Activated effector memory CD4-positive, alpha-beta T cell treated with Interleukin-2 at 50 U/mL for 16 hours (primary cell): ENCODE data around the gene PMF1.
"Not testable (repeated sequence)": the region's sequence is repeated elsewhere in the genome, so short reads cannot be mapped to it uniquely, and the experiment has no call there.

ENCODE experiments used
- DNase-seq: peaks from one replicate; pipeline ENCODE4 v3.0.0-alpha.2; 2020

Gene PMF1, protein sequence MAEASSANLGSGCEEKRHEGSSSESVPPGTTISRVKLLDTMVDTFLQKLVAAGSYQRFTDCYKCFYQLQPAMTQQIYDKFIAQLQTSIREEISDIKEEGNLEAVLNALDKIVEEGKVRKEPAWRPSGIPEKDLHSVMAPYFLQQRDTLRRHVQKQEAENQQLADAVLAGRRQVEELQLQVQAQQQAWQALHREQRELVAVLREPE

DNA sequence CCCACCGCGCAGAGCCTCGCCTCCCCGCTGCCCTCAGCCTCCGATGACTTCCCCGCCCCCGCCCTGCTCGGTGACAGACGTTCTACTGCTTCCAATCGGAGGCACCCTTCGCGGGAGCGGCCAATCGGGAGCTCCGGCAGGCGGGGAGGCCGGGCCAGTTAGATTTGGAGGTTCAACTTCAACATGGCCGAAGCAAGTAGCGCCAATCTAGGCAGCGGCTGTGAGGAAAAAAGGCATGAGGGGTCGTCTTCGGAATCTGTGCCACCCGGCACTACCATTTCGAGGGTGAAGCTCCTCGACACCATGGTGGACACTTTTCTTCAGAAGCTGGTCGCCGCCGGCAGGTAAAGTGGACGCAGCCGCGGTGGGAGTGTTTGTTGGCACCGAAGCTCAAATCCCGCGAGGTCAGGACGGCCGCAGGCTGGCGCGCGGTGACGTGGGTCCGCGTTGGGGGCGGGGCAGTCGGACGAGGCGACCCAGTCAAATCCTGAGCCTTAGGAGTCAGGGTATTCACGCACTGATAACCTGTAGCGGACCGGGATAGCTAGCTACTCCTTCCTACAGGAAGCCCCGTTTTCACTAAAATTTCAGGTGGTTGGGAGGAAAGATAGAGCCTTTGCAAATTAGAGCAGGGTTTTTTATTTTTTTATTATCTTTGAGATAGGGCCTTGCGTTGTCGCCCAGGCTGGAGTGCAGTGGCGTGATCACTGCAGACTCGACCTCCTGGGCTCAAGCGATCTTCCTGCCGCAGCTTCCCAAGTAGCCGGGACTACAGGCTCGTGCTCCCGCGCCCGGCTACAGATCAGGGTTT lies at the start of gene PMF1:
Gene PMF1, plus strand, starts transcription at position 175 of the 811 bp plus-strand sequence. Its CDS starts 9 bp downstream, at position 184.
- peak; percentile 91 for DNase-seq

DNA sequence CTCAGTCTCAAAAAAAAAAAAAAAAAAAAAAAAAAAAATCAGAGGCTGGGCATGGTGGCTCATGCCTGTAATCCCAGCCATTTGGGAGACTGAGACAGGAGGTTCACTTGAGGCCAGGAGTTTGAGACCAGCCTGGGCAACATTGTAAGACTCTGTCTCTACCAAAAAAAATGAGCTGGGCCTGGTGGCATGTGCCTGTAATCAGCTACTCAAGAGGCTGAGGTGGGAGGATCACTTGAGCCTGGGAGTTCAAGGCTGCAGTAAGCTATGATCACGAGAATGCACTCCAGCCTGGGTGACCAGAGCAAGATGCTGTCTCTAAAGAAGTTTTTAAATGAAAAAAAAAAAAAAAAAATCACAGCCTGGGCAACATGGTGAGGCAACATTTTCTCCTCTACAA lies 49.1 kb upstream of the PMF1 start:
- DNase-seq: no peak

- DNase-seq: no peak
Observed at GRCh38 chr1:156164125-156164831, 48.5 kb upstream of the PMF1 start.

- DNase-seq: no peak
Observed at GRCh38 chr1:156165083-156165482, 47.7 kb upstream of the PMF1 start.

DNA sequence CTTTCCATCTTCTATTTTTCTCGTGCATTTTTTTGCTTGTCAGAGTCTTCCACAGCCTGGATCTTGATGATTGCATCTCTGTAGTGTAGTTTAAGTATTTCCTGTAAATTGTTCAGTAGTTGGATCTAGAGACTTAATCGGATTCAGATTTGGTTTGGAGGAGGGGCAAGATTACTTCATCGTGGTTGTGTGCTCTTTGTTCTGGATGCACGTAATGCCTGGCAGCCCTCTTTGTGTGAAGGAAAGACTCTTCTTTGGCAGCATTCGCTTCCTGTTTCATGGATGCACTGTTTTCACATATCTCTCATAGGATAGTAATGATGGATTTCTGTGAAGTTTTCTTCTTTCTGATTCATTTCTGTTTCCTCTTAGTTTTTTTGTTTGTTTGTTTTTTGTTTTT lies 45.3 kb upstream of the PMF1 start:
- no peak for DNase-seq

- DNase-seq: no peak
Observed at GRCh38 chr1:156172696-156173470, 39.9 kb upstream of the PMF1 start.

DNA sequence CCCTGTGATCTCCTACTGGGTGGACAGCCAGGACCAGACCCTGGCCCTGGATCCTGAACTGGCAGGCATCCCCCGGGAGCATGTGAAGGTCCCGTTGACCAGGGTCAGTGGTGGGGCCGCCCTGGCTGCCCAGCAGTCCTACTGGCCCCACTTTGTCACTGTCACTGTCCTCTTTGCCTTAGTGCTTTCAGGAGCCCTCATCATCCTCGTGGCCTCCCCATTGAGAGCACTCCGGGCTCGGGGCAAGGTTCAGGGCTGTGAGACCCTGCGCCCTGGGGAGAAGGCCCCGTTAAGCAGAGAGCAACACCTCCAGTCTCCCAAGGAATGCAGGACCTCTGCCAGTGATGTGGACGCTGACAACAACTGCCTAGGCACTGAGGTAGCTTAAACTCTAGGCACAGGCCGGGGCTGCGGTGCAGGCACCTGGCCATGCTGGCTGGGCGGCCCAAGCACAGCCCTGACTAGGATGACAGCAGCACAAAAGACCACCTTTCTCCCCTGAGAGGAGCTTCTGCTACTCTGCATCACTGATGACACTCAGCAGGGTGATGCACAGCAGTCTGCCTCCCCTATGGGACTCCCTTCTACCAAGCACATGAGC lies 36.1 kb upstream of the PMF1 start:
- no peak for DNase-seq

DNA sequence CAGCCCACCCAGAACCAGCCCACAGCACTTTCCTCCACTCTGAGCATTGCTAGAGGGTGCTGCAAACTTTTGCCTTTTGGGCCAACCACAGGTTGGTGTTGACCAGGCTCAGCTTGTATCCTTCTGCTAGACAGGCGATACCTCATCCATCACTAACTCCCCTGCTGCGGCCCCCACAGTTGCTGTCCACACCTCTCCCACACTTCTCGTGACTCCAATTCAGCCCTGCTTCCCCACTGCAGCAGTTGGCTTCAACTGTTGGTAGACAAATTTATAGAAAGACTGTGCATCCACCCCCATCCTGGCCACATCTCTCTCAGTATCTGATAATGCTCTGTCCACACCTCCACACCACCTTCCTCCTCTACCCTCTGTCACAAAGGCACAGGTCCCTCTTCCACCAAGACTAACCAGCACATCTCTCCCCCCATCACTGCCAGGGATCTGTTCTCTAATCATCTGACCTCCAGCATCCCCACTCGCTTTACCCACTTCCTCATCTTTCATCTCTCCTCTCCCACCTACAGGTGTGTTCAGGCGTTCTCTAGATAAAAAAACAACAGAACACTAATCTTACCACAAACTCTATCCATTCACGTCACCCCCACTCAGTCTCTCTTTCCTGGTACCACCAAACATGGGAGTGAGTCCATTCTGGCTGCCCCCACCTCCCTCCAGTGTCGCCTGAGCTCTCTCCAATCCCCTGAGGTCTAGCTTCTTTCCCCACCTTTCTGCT lies 34.7 kb upstream of the PMF1 start:
- no peak for DNase-seq

DNA sequence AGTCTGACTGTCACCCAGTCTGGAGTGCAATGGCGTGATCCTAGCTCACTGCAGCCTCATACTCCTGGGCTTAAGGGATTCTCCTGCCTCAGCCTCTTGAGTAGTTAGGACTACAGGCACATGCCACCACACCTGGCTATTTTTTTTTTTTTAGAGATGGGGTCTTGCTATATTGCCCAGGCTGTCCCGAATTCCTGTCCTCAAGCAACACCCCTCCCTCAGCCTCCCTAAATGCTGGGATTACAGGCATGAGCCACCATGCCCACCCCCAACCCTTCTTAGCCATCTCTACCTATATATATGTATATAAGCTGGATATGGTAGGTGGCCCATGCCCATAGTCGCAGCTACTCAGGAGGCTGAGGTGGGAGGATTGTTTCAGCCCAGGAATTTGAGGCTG lies 32.3 kb upstream of the PMF1 start:
- DNase-seq: no peak

DNA sequence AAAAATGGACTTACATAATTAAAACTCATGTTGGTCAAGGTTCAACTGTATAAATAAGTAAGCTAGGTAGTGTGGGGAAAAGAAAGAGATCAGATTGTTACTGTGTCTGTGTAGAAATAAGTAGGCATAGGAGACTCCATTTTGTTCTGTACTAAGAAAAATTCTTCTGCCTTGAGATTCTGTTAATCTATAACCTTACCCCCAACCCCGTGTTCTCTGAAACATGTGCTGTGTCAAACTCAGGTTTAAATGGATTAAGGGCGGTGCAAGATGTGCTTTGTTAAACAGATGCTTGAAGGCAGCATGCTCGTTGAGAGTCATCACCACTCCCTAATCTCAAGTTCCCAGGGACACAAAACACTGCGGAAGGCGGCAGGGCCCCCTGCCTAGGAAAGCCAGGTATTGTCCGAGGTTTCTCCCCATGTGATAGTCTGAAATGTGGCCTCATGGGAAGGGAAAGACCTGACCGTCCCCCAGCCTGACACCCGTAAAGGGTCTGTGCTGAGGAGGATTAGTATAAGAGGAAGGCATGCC lies 31.3 kb upstream of the PMF1 start:
- not testable (repeated sequence) for DNase-seq

DNA sequence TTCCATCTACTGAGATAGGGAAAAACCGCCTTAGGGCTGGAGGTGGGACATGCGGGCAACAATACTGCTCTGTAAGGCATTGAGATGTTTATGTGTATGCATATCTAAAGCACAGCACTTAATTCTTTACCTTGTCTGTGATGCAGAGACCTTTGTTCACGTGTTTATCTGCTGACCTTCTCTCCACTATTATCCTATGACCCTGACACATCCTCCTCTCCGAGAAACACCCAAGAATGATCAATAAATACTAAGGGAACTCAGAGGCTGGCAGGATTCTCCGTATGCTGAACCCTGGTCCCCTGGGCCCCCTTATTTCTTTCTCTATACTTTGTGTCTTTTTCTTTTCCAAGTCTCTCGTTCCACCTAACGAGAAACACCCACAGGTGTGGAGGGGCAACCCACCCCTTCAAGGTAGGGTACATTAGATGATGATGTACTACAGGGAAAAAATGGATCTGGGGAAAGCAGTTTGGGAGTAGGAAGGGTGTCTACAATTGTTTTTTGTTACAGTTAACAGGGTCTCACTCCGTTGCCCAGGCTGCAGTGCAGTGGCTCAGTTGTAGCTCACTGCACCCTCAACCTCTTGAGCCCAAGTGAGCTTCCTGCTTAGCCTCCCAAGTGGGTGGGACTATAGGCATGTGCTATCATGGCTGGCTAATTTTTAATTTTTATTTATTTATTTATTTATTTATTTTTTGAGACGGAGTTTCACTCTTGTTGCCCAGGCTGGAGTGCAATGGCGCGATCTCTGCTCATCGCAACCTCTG lies 30.6 kb upstream of the PMF1 start:
- not testable (repeated sequence) for DNase-seq

DNA sequence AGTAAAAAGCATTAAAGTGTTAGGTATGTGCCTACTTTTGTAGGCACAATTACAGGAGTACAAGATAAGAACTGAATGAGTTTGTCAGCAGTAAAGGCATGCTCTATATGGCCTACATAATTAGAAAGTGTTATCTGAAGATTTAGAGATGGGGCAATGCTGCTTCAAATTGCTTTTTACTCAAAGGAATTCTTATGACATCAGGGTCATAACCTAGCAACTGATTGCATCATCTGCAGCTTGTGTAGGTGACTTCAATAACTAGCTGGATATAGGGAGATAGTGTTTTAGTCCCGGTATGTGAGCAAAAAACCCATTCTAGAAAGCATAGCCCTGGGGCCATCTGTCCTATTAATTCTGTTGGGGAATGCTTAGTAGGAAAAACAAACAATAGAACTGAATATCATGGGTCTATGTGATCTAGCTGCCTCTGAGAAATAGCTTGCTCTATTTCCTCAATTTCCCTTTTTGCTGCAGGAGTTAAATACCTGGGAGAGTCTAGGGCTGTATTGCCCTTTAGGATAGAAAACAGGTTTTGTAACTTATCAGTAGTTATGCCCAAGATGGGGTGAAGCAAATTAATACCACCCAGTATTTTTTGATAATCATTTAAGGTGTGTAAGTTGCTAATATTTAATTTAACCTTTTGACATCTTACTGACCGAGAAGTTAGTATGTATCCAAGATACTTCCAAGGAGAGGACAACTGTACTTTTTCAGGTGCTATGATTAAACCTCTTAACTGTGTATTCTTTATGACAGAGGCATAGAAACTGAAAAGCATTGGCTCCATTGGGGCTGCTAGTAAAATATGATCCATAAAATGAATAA lies 26.2 kb upstream of the PMF1 start:
- not testable (repeated sequence) for DNase-seq

GRCh38 chr1:156190265-156190664 lies 22.5 kb upstream of the PMF1 start:
- not testable (repeated sequence) for DNase-seq

GRCh38 chr1:156191292-156191964 lies 21.4 kb upstream of the PMF1 start:
- no peak for DNase-seq

DNA sequence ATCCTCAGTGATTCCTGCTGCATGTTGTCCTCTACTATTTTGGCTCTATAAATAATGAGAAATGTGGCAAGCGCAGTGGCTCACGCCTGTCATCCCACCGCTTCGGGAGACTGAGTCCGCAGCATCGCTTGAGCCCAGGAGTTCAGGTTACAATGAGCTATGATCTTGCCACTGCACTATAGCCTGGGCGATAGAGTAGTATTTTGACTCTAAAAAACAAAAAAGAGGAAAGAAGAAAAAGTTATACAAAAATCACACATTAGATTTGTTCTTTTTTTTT lies 19.7 kb upstream of the PMF1 start:
- no peak for DNase-seq

GRCh38 chr1:156193488-156194299 lies 19.1 kb upstream of the PMF1 start, which contains the start of gene SLC25A44:
SLC25A44 (plus strand) TSS chr1:156194104; CDS start chr1:156199848, 5,744 bp downstream.
- DNase-seq: peak; percentile 98

GRCh38 chr1:156194300-156194652 lies 18.5 kb upstream of the PMF1 start:
- DNase-seq: no peak

DNA sequence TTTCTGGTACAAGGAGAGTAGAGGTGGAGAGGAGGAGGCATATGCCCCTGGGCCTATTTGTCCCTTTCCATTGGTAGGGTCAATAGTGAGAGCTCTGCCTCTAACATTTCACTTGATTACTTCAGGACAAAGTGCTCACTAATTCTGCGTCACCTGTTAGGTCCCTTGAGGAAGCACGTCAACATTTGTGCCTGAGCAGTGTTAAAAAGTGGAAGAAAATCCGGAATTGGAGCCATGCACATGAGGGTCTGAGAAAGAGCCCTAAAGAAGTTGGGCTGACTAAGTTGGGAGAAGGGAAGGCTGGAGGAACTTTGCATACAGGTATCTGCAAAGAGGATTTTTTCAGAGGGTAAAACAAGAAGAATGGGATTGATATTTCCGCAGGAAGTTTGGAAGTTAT lies 17.0 kb upstream of the PMF1 start:
- DNase-seq: no peak

DNA sequence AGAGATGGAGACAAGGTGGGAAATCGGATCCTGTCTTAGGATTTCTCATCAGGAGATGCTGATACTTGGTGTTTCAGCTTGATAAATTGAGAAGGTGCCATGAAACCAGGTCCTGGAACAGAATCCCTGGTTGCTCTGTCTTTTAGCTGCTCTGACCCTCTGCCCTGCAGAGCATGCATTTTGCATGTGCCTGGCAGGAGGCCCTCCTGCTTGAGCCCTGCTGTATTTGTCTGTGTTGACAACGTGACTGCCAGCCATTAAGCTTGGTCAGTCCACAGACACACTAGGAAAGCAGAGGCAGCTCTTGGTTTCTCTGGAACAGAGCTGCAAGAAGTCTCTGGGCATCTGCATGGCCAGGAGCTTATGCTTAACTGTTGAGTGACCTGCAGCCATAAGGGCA lies 16.4 kb upstream of the PMF1 start:
- DNase-seq: no peak
